HepG2 (cell line): Measurements from ENCODE around the gene LRRN4CL. TPM values are rescaled to one million over a fixed set of nuclear protein-coding genes. Genes with fewer than 3 reads are reported as not detected.

Experiments used
- ATAD3A ChIP-seq: sonication (generic); formaldehyde crosslinking; IDR thresholded peaks from 2 replicates; pipeline ENCODE4 v1.4.0; 2020; ENCODE audit warnings: missing genetic modification reagents
- BRD4 ChIP-seq: sonication (generic); formaldehyde crosslinking; IDR thresholded peaks from 2 replicates; pipeline ENCODE4 v1.4.0; 2020; ENCODE audit warnings: missing genetic modification reagents
- DMTF1 ChIP-seq: sonication (generic); formaldehyde crosslinking; IDR thresholded peaks from 2 replicates; pipeline ENCODE4 v1.4.0; 2020; ENCODE audit warnings: mild to moderate bottlenecking, missing genetic modification reagents
- DZIP1 ChIP-seq: sonication (generic); formaldehyde crosslinking; IDR thresholded peaks from 2 replicates; pipeline ENCODE4 v1.5.0; 2020; ENCODE audit warnings: mild to moderate bottlenecking, missing genetic modification reagents
- ESRRA ChIP-seq: sonication (generic); formaldehyde crosslinking; IDR thresholded peaks from 2 replicates; pipeline ENCODE4 v1.5.1; 2020; ENCODE audit warnings: mild to moderate bottlenecking, low read depth, missing genetic modification reagents
- GPN1 ChIP-seq: sonication (generic); formaldehyde crosslinking; IDR thresholded peaks from 2 replicates; pipeline ENCODE4 v1.5.1; 2020; ENCODE audit warnings: missing genetic modification reagents, borderline replicate concordance
- IRF2 ChIP-seq: IDR thresholded peaks from 2 replicates; pipeline ENCODE4 v1.6.1; 2018; ENCODE audit warnings: missing genetic modification reagents, missing compliant biosample characterization
- KAT8 ChIP-seq: IDR thresholded peaks from 2 replicates; pipeline ENCODE4 v1.6.1; 2016; ENCODE audit warnings: missing genetic modification reagents, missing compliant biosample characterization
- NAIF1 ChIP-seq: sonication (generic); formaldehyde crosslinking; IDR thresholded peaks from 2 replicates; pipeline ENCODE4 v1.5.0; 2020; ENCODE audit warnings: mild to moderate bottlenecking, missing genetic modification reagents, borderline replicate concordance
- NFKB2 ChIP-seq: sonication (generic); formaldehyde crosslinking; IDR thresholded peaks from 2 replicates; pipeline ENCODE4 v1.4.0; 2020; ENCODE audit warnings: missing genetic modification reagents, borderline replicate concordance
- RARA ChIP-seq: IDR thresholded peaks from 2 replicates; pipeline ENCODE4 v1.6.1; 2016; ENCODE audit warnings: missing genetic modification reagents, missing compliant biosample characterization
- ZEB1 ChIP-seq: IDR thresholded peaks from 2 replicates; pipeline ENCODE4 v1.6.1; 2012; ENCODE audit warnings: mild to moderate bottlenecking, low read depth, inconsistent platforms; ENCODE audit not compliant: insufficient replicate concordance
- ZNF101 ChIP-seq: sonication (generic); formaldehyde crosslinking; IDR thresholded peaks from 2 replicates; pipeline ENCODE4 v1.4.0; 2020; ENCODE audit warnings: mild to moderate bottlenecking, low read depth, missing genetic modification reagents, borderline replicate concordance
- ZNF296 ChIP-seq: sonication (generic); formaldehyde crosslinking; conservative IDR thresholded peaks from 2 replicates; pipeline ENCODE4 v1.5.0; 2020; ENCODE audit warnings: mild to moderate bottlenecking, missing genetic modification reagents
- ZNF382 ChIP-seq: sonication (generic); formaldehyde crosslinking; IDR thresholded peaks from 2 replicates; pipeline ENCODE4 v1.5.0; 2020; ENCODE audit warnings: missing genetic modification reagents, mild to moderate bottlenecking, borderline replicate concordance
- ZNF430 ChIP-seq: sonication (generic); formaldehyde crosslinking; IDR thresholded peaks from 2 replicates; pipeline ENCODE4 v1.9.0; 2021; ENCODE audit warnings: mild to moderate bottlenecking, missing genetic modification reagents
- ZNF644 ChIP-seq: IDR thresholded peaks from 2 replicates; pipeline ENCODE4 v1.6.1; 2016; ENCODE audit warnings: low read depth
- ZNF646 ChIP-seq: sonication (generic); formaldehyde crosslinking; IDR thresholded peaks from 2 replicates; pipeline ENCODE4 v1.9.0; 2021; ENCODE audit warnings: mild to moderate bottlenecking, missing genetic modification reagents
- ZSCAN25 ChIP-seq: sonication (generic); formaldehyde crosslinking; IDR thresholded peaks from 2 replicates; pipeline ENCODE4 v1.8.0; 2022; ENCODE audit warnings: mild to moderate bottlenecking, missing genetic modification reagents
- polyA plus RNA-seq, 8 experiments: library from polyadenylated mRNA; depleted of rRNA in 3 of 8; stranded (reverse) in 7 of 8; unstranded in 1 of 8; fragments of >200 nt; fragmentation: Illumina TruSeq in 4 of 8; extraction: Trizol in 4 of 8; gene quantifications; 2 replicates each; pipeline versions ENCODE4 v1.2.1 to v1.2.3, GENCODE V29; 2011 to 2016; ENCODE audit warnings: low read depth in 4 of 8, missing spikeins in 1 of 8, mixed read lengths in 1 of 8; ENCODE audit not compliant: insufficient read depth in 1 of 8
- total RNA-seq, 5 experiments: library from RNA; depleted of rRNA; stranded (reverse); fragments of >200 nt; fragmentation: Illumina TruSeq; extraction: Trizol; gene quantifications; 2 replicates each; pipeline ENCODE4 v1.2.3, GENCODE V29; 2016; ENCODE audit warnings: low read depth in 1 of 5

The LRRN4CL gene
- total and polyA plus RNA-seq, 2 of the 13 experiments (the other 11 are each of a cell fraction or from before 2014, with no cell fraction given) = 0.11 TPM; not detected in 1

GRCh38 chr11:62671608-62672389 is 17.5 kb downstream of the LRRN4CL start, which contains the start of the genes LBHD1 and UQCC3 (continued):
- TF ChIP-seq ZNF646 (CRISPR knock-in tag) (no peak), KAT8 (CRISPR knock-in tag) (peak; percentile 94), ZNF430 (CRISPR knock-in tag) (peak; percentile 84), NAIF1 (CRISPR knock-in tag) (peak; percentile 99), IRF2 (CRISPR knock-in tag) (no peak; the same call in 1 of the 2 replicates), GPN1 (no peak; the same call in 1 of the 2 replicates), BRD4 (CRISPR knock-in tag) (no peak; the same call in 1 of the 2 replicates), ZEB1 (peak; percentile 61), NFKB2 (CRISPR knock-in tag) (no peak), ZNF644 (CRISPR knock-in tag) (no peak), ZNF296 (CRISPR knock-in tag) (no peak), DZIP1 (CRISPR knock-in tag) (no peak), DMTF1 (CRISPR knock-in tag) (no peak), ZNF382 (CRISPR knock-in tag) (no peak), RARA (CRISPR knock-in tag) (no peak; the same call in 1 of the 2 replicates), ESRRA (peak; percentile 51), ZNF101 (no peak), ZSCAN25 (CRISPR knock-in tag) (peak; percentile 7; the same call in 1 of the 2 replicates), ATAD3A (CRISPR knock-in tag) (no peak)
